Right lobe of liver (tissue), 6 donors: ENCODE results near the gene CIZ1. TPM values are rescaled to one million over a fixed set of nuclear protein-coding genes. Genes with fewer than 3 reads are reported as not detected.
A peak's percentile ranks its signal among the peaks of the same experiment; 100 is the strongest.

Experiments
- ATAC-seq, 4 donors: fragments of 200-7000 bp; cut with Tn5 transposase; one replicate each; pipeline ENCODE4 v1.9.1; 2020; ENCODE audit warnings: mild to moderate bottlenecking in 4 of 4, moderate library complexity in 4 of 4
- DNase-seq, 3 donors: peaks; one replicate each; pipeline ENCODE4 v3.0.0-alpha.2; 2020
- H3K27ac ChIP-seq, 3 donors: fragments of 200-600 bp; one replicate each; pipeline ENCODE4 v1.8.0; 2022
- H3K27me3 ChIP-seq, 2 donors: fragments of 200-600 bp; one replicate each; pipeline ENCODE4 v1.8.0; 2022
- H3K36me3 ChIP-seq, 4 donors: fragments of 200-600 bp; sonication (generic) in 1 of 4; one replicate each; pipeline versions ENCODE4 v1.5.1 to v1.8.0; 2017 to 2022; ENCODE audit warnings: control low read depth in 1 of 4
- H3K4me1 ChIP-seq, 4 donors: fragments of 200-600 bp; sonication (generic) in 1 of 4; one replicate each; pipeline versions ENCODE4 v1.5.1 to v1.8.0; 2017 to 2022; ENCODE audit warnings: control low read depth in 1 of 4
- H3K4me3 ChIP-seq, 3 donors: fragments of 200-600 bp; one replicate each; pipeline ENCODE4 v1.8.0; 2022
- H3K9me3 ChIP-seq, 4 donors: fragments of 200-600 bp; sonication (generic) in 1 of 4; one replicate each; pipeline versions ENCODE4 v1.5.1 to v1.8.0; 2017 to 2022; ENCODE audit warnings: control low read depth in 1 of 4
- CTCF ChIP-seq, 4 donors: fragments of 200-600 bp in 3 of 4; fragments of 450-650 bp in 1 of 4; IDR thresholded peaks; one replicate each; pipeline versions ENCODE4 v1.5.1 to v1.8.0; 2016 to 2022; ENCODE audit warnings: antibody characterized with exemption in 4 of 4, mild to moderate bottlenecking in 2 of 4
- POLR2A ChIP-seq: fragments of 450-650 bp; IDR thresholded peaks from one replicate; pipeline ENCODE4 v1.6.1; 2017; ENCODE audit warnings: antibody characterized with exemption, mild to moderate bottlenecking
- WGBS: methylation state at CpG from one replicate; pipeline ENCODE4 v1.1.6; 2018; ENCODE audit warnings: low coverage, low lambda C conversion rate; ENCODE audit not compliant: insufficient coverage; ENCODE audit errors: missing lambda C conversion rate; 5-methylcytosine and 5-hydroxymethylcytosine counted together
- intact Hi-C, 2 donors: fragments of 100-400 bp; cut with DNase I; formaldehyde crosslinking; loops; one replicate each; pipeline versions ENCODE4 v1.11.2 to v1.14.1; 2022
- total RNA-seq, 6 experiments: library from RNA; depleted of rRNA in 2 of 6; stranded (reverse); fragments of >200 nt in 2 of 6; fragmentation: NEBNext Ultra II Directional in 3 of 6; extraction: Animal tissue kit (Norgen Biotek cat#: 25700) in 3 of 6; gene quantifications; one replicate each; pipeline versions ENCODE4 v1.1.0 to v1.2.4, GENCODE V29; 2016 to 2023
- donor health status: DM: no; HTN: yes; CAD: no.
- donor health status: DM: no; HTN: no; CAD: no.
- donor health status: DM: no; HTN: no; CAD: no.
- donor health status: DM: no; HTN: yes; CAD: no.
- donor health status: DM: no; HTN: yes; CAD: no.

The CIZ1 gene
- total RNA-seq, 6 experiments from 2014 or later, result 15.9 to 33.5 (median 24.0) TPM

DNA sequence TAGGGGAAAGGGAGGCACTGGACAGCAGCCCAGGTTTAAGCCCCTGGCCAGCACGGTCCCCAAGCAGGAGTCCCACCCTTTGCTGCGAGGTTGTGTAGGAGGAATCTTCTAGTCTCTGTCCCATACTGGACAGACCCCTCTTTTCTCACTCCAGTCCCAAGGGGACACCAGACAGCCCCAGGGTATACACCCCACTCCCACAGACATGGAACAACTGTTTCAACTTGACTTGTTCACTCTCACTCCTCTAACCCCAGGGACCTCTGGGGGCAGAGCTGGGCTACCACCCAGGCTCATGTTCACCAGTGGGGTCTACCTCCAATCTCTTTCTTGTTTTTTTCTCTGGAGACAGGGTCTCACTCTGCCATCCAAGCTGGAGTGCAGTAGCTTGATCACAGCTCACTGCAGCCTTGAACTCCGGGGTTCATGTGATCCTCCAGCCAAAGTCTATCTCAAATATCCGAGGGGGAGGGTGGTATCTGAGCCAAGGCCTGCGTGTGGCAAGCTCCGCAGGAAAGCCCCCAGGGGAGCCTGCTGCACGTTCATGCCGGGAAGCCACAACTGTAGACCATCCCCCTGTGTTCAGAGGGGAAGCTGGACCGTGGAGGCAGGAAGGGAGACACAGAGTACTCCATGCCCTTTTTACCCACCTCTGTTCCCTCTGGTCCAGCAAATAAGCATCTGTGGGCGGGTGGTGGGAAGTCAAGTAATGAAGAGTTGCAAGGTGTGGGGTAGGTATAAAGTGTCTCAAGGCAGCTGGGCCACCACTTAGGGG lies 65.6 kb downstream of the CIZ1 start:
- DNase-seq (peak; percentile 17 to 46 (median 43)), ATAC-seq (no peak)
- no peak for TF ChIP-seq POLR2A
- TF ChIP-seq CTCF (IDR thresholded peaks at IDR 0.05), result no peak
- intact Hi-C loops, result no loop called here
- Histone ChIP-seq H3K4me3 (no peak overlapping the region), H3K27me3 (no peaks in the 10 kb centered on the region), H3K9me3 (no peaks in the 10 kb centered on the region), H3K27ac (no peak overlapping the region), H3K36me3 (peaks cover 0 to 22% (median 8%) of the 10 kb centered on the region in 4 donors), H3K4me1 (peaks cover 0 to 22% (median 11%) of the 10 kb centered on the region in 4 donors)
- WGBS, result 22% methylated on average over 6 of the region's 10 CpGs

GRCh38 chr9:128124873-128125579 lies 66.3 kb downstream of the CIZ1 start:
- peaks cover 0 to 22% (median 8%) of the 10 kb centered on the region in 4 donors for H3K36me3 ChIP-seq
- intact Hi-C loops, result no loop called here
- no peak overlapping the region for H3K4me3 ChIP-seq

DNA sequence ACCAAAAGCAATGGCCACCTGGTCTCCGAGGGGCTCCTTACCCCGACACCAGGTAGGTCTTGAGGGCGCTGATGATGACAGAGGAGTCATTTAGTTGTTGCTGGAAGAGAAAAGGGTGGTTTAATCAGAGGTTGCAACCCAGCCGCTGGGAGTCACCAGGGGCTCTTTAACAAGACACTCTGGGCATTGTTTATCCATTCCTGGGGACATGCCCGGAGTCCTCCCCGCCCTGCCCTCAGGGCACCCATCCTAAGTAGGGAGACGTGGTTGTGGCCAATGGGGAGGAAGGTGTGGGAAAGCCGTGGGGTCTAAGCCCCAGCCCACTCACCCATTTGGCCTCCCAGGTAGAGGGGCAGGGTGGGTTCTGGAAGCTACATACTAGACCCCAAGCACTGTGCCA lies 66.9 kb downstream of the CIZ1 start:
- no peaks in the 10 kb centered on the region for H3K9me3 ChIP-seq
- H3K27me3 ChIP-seq, result no peaks in the 10 kb centered on the region
- no peak overlapping the region for H3K4me3 ChIP-seq
- H3K36me3 ChIP-seq, result peaks cover 0 to 22% (median 8%) of the 10 kb centered on the region in 4 donors
- intact Hi-C loops, result no loop called here
- TF ChIP-seq CTCF (IDR thresholded peaks at IDR 0.05) (no peak), POLR2A (no peak)
- DNase-seq, result peak; percentile 15 to 52 (median 42)
- 89% methylated on average over 3 of the region's 8 CpGs for WGBS
- ATAC-seq, result no peak
- H3K4me1 ChIP-seq, result peaks cover 0 to 22% (median 11%) of the 10 kb centered on the region in 4 donors
- H3K27ac ChIP-seq, result no peak overlapping the region

More at GRCh38 chr9:128124873-128125579, 66.3 kb downstream of the CIZ1 start:
- no peak overlapping the region for H3K27ac ChIP-seq
- peak; percentile 52 to 68 (median 64) for DNase-seq
- H3K27me3 ChIP-seq, result no peaks in the 10 kb centered on the region
- peaks cover 0 to 22% (median 11%) of the 10 kb centered on the region in 4 donors for H3K4me1 ChIP-seq
- no peaks in the 10 kb centered on the region for H3K9me3 ChIP-seq
- 80% methylated on average over 2 of the region's 16 CpGs for WGBS
- TF ChIP-seq CTCF (IDR thresholded peaks at IDR 0.05), result peak; percentile 32 to 44 (median 36)
- TF ChIP-seq POLR2A, result no peak
- ATAC-seq, result no peak

DNA sequence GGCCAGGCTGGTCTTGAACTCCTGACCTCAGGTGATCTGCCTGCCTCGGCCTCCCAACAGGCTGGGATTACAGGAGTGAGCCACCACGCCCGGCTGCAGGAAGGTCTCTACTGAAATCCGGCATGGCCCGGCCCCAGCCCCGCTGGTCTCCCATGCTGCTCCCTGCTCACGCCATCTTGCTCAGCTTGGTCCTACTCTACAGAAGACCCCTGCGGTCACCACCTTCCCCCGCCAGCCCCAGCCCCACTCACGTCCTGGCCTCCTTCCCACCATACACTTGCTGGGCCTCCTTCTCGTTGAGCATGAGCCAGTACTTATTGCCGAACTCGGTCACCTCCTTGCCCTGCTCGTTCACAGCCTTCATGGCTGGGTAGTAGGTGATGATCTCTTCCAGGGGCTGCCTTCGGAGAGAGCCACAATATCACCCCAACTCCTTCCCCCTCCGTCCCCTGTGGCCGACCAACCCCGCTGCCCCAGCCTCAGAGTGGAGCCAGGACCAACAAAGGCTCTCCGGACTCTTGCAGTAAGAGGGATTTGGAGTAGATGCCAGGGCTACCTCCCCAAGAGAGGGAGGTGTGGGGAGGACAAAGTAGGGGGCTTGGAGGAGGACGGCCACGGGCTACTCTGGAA lies 67.8 kb downstream of the CIZ1 start:
- Histone ChIP-seq H3K4me1 (peaks cover 0 to 18% (median 8%) of the 10 kb centered on the region in 4 donors), H3K9me3 (no peaks in the 10 kb centered on the region), H3K27me3 (no peaks in the 10 kb centered on the region), H3K27ac (no peak overlapping the region), H3K4me3 (no peak overlapping the region), H3K36me3 (peaks cover 0 to 22% (median 8%) of the 10 kb centered on the region in 4 donors)
- TF ChIP-seq CTCF (IDR thresholded peaks at IDR 0.05), result no peak
- WGBS, result 92% methylated on average over 14 of the region's 21 CpGs
- peak; percentile 13 to 45 (median 35) for DNase-seq
- intact Hi-C loops, result no loop called here
- no peak for ATAC-seq
